MM.1S (cell line): ENCODE measurements around the gene SMCO4.

Source experiments
- CTCF ChIP-seq: fragments of 300-600 bp; sonication (generic); IDR thresholded peaks from 2 replicates; pipeline ENCODE4 v1.5.1; 2016; ENCODE audit warnings: antibody characterized with exemption, low read length, mixed read lengths
- EZH2 ChIP-seq: fragments of 300-600 bp; sonication (generic); optimal IDR thresholded peaks from 2 replicates; pipeline ENCODE3; 2017; ENCODE audit warnings: low read depth, mild to moderate bottlenecking, antibody characterized with exemption, low read length, mixed read lengths

GRCh38 chr11:93525601-93526345, 17.4 kb downstream of the SMCO4 start:
- TF ChIP-seq CTCF (no peak), EZH2 (no peak)
